ENCODE measurements around the gene RNASET2.
"Not testable (repeated sequence)": the region's sequence is repeated elsewhere in the genome, so short reads cannot be mapped to it uniquely, and the experiment has no call there.

Gene RNASET2

GRCh38 chr6:166886773-166887172 is 69.6 kb downstream of the RNASET2 start:
- H2AFZ ChIP-seq (ENCODE audit: low read length); H3K9me2 ChIP-seq (ENCODE audit: low read depth, low read length); H3K4me1 ChIP-seq (ENCODE audit: insufficient read depth, low read length, severe bottlenecking): not testable (repeated sequence)

GRCh38 chr6:166884958-166885357 is 71.4 kb downstream of the RNASET2 start:
- H4K20me1 ChIP-seq (ENCODE audit: insufficient read depth, low read length); H3F3A ChIP-seq (ENCODE audit: insufficient read depth, low read length); H3K9me2 ChIP-seq (ENCODE audit: low read depth, low read length); H3K27ac ChIP-seq (ENCODE audit: low read depth, low read length, poor library complexity, severe bottlenecking); H3K79me2 ChIP-seq (ENCODE audit: insufficient read depth, low read length); H3K4me1 ChIP-seq (ENCODE audit: insufficient read depth, low read length, severe bottlenecking); H3K9ac ChIP-seq (ENCODE audit: low read length); H3K4me3 ChIP-seq (ENCODE audit: low read depth, low read length, poor library complexity, severe bottlenecking); H3K36me3 ChIP-seq (ENCODE audit: insufficient read depth, low read length); H3K4me2 ChIP-seq (ENCODE audit: low read length); H3K9me3 ChIP-seq (ENCODE audit: low read length); H3K27me3 ChIP-seq (ENCODE audit: insufficient read depth, low read length); H2AFZ ChIP-seq (ENCODE audit: low read length): not testable (repeated sequence)

More at GRCh38 chr6:166886773-166887172, 69.6 kb downstream of the RNASET2 start:
- not testable (repeated sequence) for H3K27ac ChIP-seq (ENCODE audit: low read depth, low read length, poor library complexity, severe bottlenecking); H3K4me3 ChIP-seq (ENCODE audit: low read depth, low read length, poor library complexity, severe bottlenecking); H3K9me3 ChIP-seq (ENCODE audit: low read length); H4K20me1 ChIP-seq (ENCODE audit: insufficient read depth, low read length); H3F3A ChIP-seq (ENCODE audit: insufficient read depth, low read length); H3K79me2 ChIP-seq (ENCODE audit: insufficient read depth, low read length); H3K36me3 ChIP-seq (ENCODE audit: insufficient read depth, low read length); H3K9ac ChIP-seq (ENCODE audit: low read length); H3K27me3 ChIP-seq (ENCODE audit: insufficient read depth, low read length); H3K4me2 ChIP-seq (ENCODE audit: low read length)

GRCh38 chr6:166879594-166879993 is 76.8 kb downstream of the RNASET2 start:
- H3K9me2 ChIP-seq (ENCODE audit: low read depth, low read length): no peaks in the 10 kb centered on the region
- no peak overlapping the region for H2AFZ ChIP-seq (ENCODE audit: low read length)
- H3K9me3 ChIP-seq (ENCODE audit: low read length): 0 out of 2 replicates have a peak, but pooled peaks cover 4% of the 10 kb centered on the region
- H3K4me2 ChIP-seq (ENCODE audit: low read length): no peak overlapping the region
- no peak for TF ChIP-seq CTCF (IDR thresholded peaks at IDR 0.05; ENCODE audit: low read length)
- no peak for TF ChIP-seq EZH2 (IDR thresholded peaks at IDR 0.05; ENCODE audit: borderline replicate concordance, low read length)
- H3K4me3 ChIP-seq (ENCODE audit: low read depth, low read length, poor library complexity, severe bottlenecking): no peak overlapping the region
- no peaks in the 10 kb centered on the region for H3K79me2 ChIP-seq (ENCODE audit: insufficient read depth, low read length)
- H3K27me3 ChIP-seq (ENCODE audit: insufficient read depth, low read length): no peaks in the 10 kb centered on the region
- H3K36me3 ChIP-seq (ENCODE audit: insufficient read depth, low read length): no peaks in the 10 kb centered on the region
- no peaks in the 10 kb centered on the region for H3K4me1 ChIP-seq (ENCODE audit: insufficient read depth, low read length, severe bottlenecking)
- H3K27ac ChIP-seq (ENCODE audit: low read depth, low read length, poor library complexity, severe bottlenecking): no peak overlapping the region
- no peaks in the 10 kb centered on the region for H4K20me1 ChIP-seq (ENCODE audit: insufficient read depth, low read length)
- no peaks in the 10 kb centered on the region for H3F3A ChIP-seq (ENCODE audit: insufficient read depth, low read length)
- no peak overlapping the region for H3K9ac ChIP-seq (ENCODE audit: low read length)

Measured in OCI-LY1 (cell line).